Lung (tissue), 12 donors: ENCODE data around the gene PCDHGA6. TPM values are rescaled to one million over a fixed set of nuclear protein-coding genes. Genes with fewer than 3 reads are reported as not detected.

Source experiments
- ATAC-seq: fragments of 200-7000 bp; cut with Tn5 transposase; one replicate; pipeline ENCODE4 v1.9.1; 2020; ENCODE audit warnings: moderate number of reproducible peaks; ENCODE audit not compliant: insufficient read depth, low FRiP score
- DNase-seq, 3 donors: peaks; one replicate each; pipeline ENCODE4 v3.0.0-alpha.2; 2013 to 2017
- H3K27ac ChIP-seq, 2 donors: one replicate each; pipeline ENCODE4 v1.5.1; 2013; ENCODE audit warnings: mild to moderate bottlenecking in 2 of 2, moderate library complexity in 2 of 2, control low read depth in 1 of 2, inconsistent platforms in 1 of 2, low read depth in 1 of 2, low read length in 1 of 2
- H3K27me3 ChIP-seq, 3 donors: one replicate each; pipeline ENCODE4 v1.5.1; 2013; ENCODE audit warnings: low read length in 2 of 3; ENCODE audit not compliant: control insufficient read depth in 3 of 3, insufficient read depth in 3 of 3
- H3K36me3 ChIP-seq, 4 donors: one replicate each; pipeline ENCODE4 v1.5.1; 2013; ENCODE audit warnings: low read length in 4 of 4, mild to moderate bottlenecking in 1 of 4, moderate library complexity in 1 of 4; ENCODE audit not compliant: control insufficient read depth in 4 of 4, insufficient read depth in 4 of 4
- H3K4me1 ChIP-seq, 5 donors: one replicate each; pipeline ENCODE4 v1.5.1; 2013; ENCODE audit warnings: low read length in 5 of 5, mild to moderate bottlenecking in 2 of 5, moderate library complexity in 1 of 5; ENCODE audit not compliant: control insufficient read depth in 5 of 5, insufficient read depth in 5 of 5
- H3K4me3 ChIP-seq: one replicate; pipeline ENCODE4 v1.5.1; 2013; ENCODE audit warnings: mild to moderate bottlenecking, control low read depth, moderate library complexity
- H3K9ac ChIP-seq, 2 donors: one replicate each; pipeline ENCODE4 v1.5.1; 2013; ENCODE audit warnings: low read length in 2 of 2, control low read depth in 1 of 2; ENCODE audit not compliant: insufficient read depth in 1 of 2
- H3K9me3 ChIP-seq, 4 donors: one replicate each; pipeline ENCODE4 v1.5.1; 2013; ENCODE audit warnings: low read length in 3 of 4, mild to moderate bottlenecking in 1 of 4, moderate library complexity in 1 of 4; ENCODE audit not compliant: control insufficient read depth in 4 of 4, insufficient read depth in 3 of 4
- CTCF ChIP-seq: IDR thresholded peaks from 2 replicates; pipeline ENCODE4 v1.5.1; 2012; ENCODE audit warnings: mild to moderate bottlenecking; ENCODE audit errors: control extremely low read depth, extremely low read depth
- WGBS, 2 donors: extraction: QIAGEN DNeasy Blood & Tissue Kit; methylation state at CpG; one replicate each; pipeline ENCODE4 v1.1.7; 2013; 5-methylcytosine and 5-hydroxymethylcytosine counted together
- polyA plus RNA-seq, 2 donors: library from polyadenylated mRNA; stranded (reverse); fragments of 200-250 nt; gene quantifications; one replicate each; pipeline ENCODE4 v1.2.1, GENCODE V29; 2013
- total RNA-seq, 2 donors: library from RNA; depleted of rRNA in 1 of 2; stranded (reverse); fragments of >200 nt in 1 of 2; gene quantifications; one replicate each; pipeline ENCODE4 v1.2.1, GENCODE V29; 2014 to 2021
- donor health status: control.
- donor health status: control.
- donor health status: Bipolar disorder and iron deficiency.
- donor health status: healthy.
- donor health status: DM: yes; HTN: yes; CAD: no.

The PCDHGA6 gene
- total and polyA plus RNA-seq, 4 donors: 0.59 to 8.5 (median 2.9) TPM

DNA sequence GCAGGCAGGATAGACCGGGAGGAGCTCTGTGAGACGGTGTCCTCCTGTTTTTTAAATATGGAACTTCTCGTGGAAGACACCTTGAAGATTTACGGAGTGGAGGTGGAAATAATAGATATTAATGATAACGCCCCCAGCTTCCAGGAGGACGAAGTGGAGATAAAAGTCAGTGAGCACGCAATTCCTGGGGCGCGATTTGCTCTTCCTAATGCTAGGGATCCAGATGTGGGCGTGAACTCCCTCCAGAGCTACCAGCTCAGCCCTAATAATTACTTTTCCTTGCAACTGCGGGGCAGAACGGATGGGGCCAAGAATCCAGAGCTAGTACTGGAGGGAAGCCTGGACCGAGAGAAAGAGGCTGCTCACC, 47.8 kb downstream of the PCDHGA6 start:
- Histone ChIP-seq H3K27me3 (peaks cover 0 to 4% (median 0%) of the 10 kb centered on the region in 3 donors), H3K9ac (no peak overlapping the region), H3K27ac (no peak overlapping the region), H3K4me1 (peaks cover 0 to 3% (median 0%) of the 10 kb centered on the region in 5 donors), H3K9me3 (peaks cover 5 to 53% (median 38%) of the 10 kb centered on the region in 4 donors), H3K4me3 (no peak overlapping the region), H3K36me3 (peaks cover 0 to 39% (median under 1%) of the 10 kb centered on the region in 4 donors)
- no peak for DNase-seq
- ATAC-seq: no peak
- 8 to 14% methylated on average over 13 of the region's 13 CpGs for WGBS, 2 donors
- no peak for TF ChIP-seq CTCF

- H3K36me3 ChIP-seq: peaks cover 0 to 50% (median under 1%) of the 10 kb centered on the region in 4 donors
- ATAC-seq (no peak), DNase-seq (no peak)
- no peak overlapping the region for H3K9ac ChIP-seq
- H3K27ac ChIP-seq: no peak overlapping the region
- peaks cover 0 to 3% (median 0%) of the 10 kb centered on the region in 5 donors for H3K4me1 ChIP-seq
- H3K4me3 ChIP-seq: no peak overlapping the region
- no peak for TF ChIP-seq CTCF
- H3K9me3 ChIP-seq: peaks cover 5 to 59% (median 44%) of the 10 kb centered on the region in 4 donors
- 20 to 27% methylated on average over 40 to 42 of the region's 42 CpGs for WGBS, 2 donors
- H3K27me3 ChIP-seq: peaks cover 0 to 4% (median 0%) of the 10 kb centered on the region in 3 donors
Measured at GRCh38 chr5:141422742-141423291, 49.1 kb downstream of the PCDHGA6 start.

GRCh38 chr5:141427783-141428426, 54.2 kb downstream of the PCDHGA6 start:
- TF ChIP-seq CTCF: no peak
- 49 to 53% methylated on average over 53 of the region's 53 CpGs for WGBS, 2 donors
- Histone ChIP-seq H3K27ac (no peak overlapping the region), H3K27me3 (no peaks in the 10 kb centered on the region), H3K4me1 (peaks cover 0 to 5% (median 0%) of the 10 kb centered on the region in 5 donors), H3K9me3 (peaks cover 3 to 56% (median 29%) of the 10 kb centered on the region in 4 donors), H3K36me3 (peaks cover 0 to 37% (median under 1%) of the 10 kb centered on the region in 4 donors), H3K9ac (no peak overlapping the region), H3K4me3 (no peak overlapping the region)
- ATAC-seq (no peak), DNase-seq (no peak)

Other genes starting within 250 kb of the PCDHGA6 start
Only the 30 nearest of the 36 such genes appear.
- 1 to 10 TPM; 1.8 to 3.1 TPM for gene PCDHB9, start 186.7 kb upstream of the PCDHGA6 start, total RNA-seq
- under 1 TPM; 0.37 to 0.38 TPM for gene PCDHB9, start 186.7 kb upstream of the PCDHGA6 start, polyA plus RNA-seq
- 1 to 10 TPM; 1.9 to 6.3 TPM for gene PCDHB10, start 181.5 kb upstream of the PCDHGA6 start, total RNA-seq
- gene PCDHB10, start 181.5 kb upstream of the PCDHGA6 start, polyA plus RNA-seq: under 1 TPM; 0.53 to 0.63 TPM
- 1 to 10 TPM; 2.2 to 9.6 TPM for gene PCDHB11, start 174.3 kb upstream of the PCDHGA6 start, total RNA-seq
- under 1 TPM; 0.44 to 0.53 TPM for gene PCDHB11, start 174.3 kb upstream of the PCDHGA6 start, polyA plus RNA-seq
- 10 to 100 TPM in 1 of 2 donors, 1 to 10 TPM in 1; 2.8 to 10.1 TPM for gene PCDHB12, start 165.2 kb upstream of the PCDHGA6 start, total RNA-seq
- under 1 TPM; 0.47 to 0.71 TPM for gene PCDHB12, start 165.2 kb upstream of the PCDHGA6 start, polyA plus RNA-seq
- 1 to 10 TPM; 3.3 to 7.7 TPM for gene PCDHB13, start 160.0 kb upstream of the PCDHGA6 start, total RNA-seq
- under 1 TPM; 0.58 to 0.59 TPM for gene PCDHB13, start 160.0 kb upstream of the PCDHGA6 start, polyA plus RNA-seq
- 10 to 100 TPM in 1 of 2 donors, 1 to 10 TPM in 1; 2.8 to 10.6 TPM for gene PCDHB14, start 150.5 kb upstream of the PCDHGA6 start, total RNA-seq
- gene PCDHB14, start 150.5 kb upstream of the PCDHGA6 start, polyA plus RNA-seq: 1 to 10 TPM in 1 of 2 donors, under 1 TPM in 1; 0.67 to 1.2 TPM
- 1 to 10 TPM; 3.2 to 8.0 TPM for gene PCDHB15, start 128.5 kb upstream of the PCDHGA6 start, total RNA-seq
- 1 to 10 TPM; 1.4 to 1.8 TPM for gene PCDHB15, start 128.5 kb upstream of the PCDHGA6 start, polyA plus RNA-seq
- gene SLC25A2, start 69.8 kb upstream of the PCDHGA6 start, total RNA-seq: under 1 TPM; 0.17 to 0.83 TPM
- under 1 TPM; 0.05 to 0.22 TPM for gene SLC25A2, start 69.8 kb upstream of the PCDHGA6 start, polyA plus RNA-seq
- 10 to 100 TPM; 51.4 to 97.1 TPM for gene TAF7, start 53.1 kb upstream of the PCDHGA6 start, total RNA-seq
- gene TAF7, start 53.1 kb upstream of the PCDHGA6 start, polyA plus RNA-seq: 10 to 100 TPM; 29.9 to 76.2 TPM
- under 1 TPM; 0.57 to 0.71 TPM for gene PCDHGA1, start 43.4 kb upstream of the PCDHGA6 start, total RNA-seq
- under 1 TPM; 0.15 to 0.16 TPM for gene PCDHGA1, start 43.4 kb upstream of the PCDHGA6 start, polyA plus RNA-seq
- gene PCDHGA2, start 35.1 kb upstream of the PCDHGA6 start, total RNA-seq: 1 to 10 TPM; 5.5 to 7.7 TPM
- 1 to 10 TPM in 1 of 2 donors, under 1 TPM in 1; 0.39 to 1.1 TPM for gene PCDHGA2, start 35.1 kb upstream of the PCDHGA6 start, polyA plus RNA-seq
- gene PCDHGA3, start 30.1 kb upstream of the PCDHGA6 start, total RNA-seq: 1 to 10 TPM; 2.1 to 5.1 TPM
- under 1 TPM; 0.26 to 0.45 TPM for gene PCDHGA3, start 30.1 kb upstream of the PCDHGA6 start, polyA plus RNA-seq
- gene PCDHGB1, start 23.8 kb upstream of the PCDHGA6 start, total RNA-seq: 1 to 10 TPM; 2.4 to 8.4 TPM
- under 1 TPM; 0.17 to 0.20 TPM for gene PCDHGB1, start 23.8 kb upstream of the PCDHGA6 start, polyA plus RNA-seq
- gene PCDHGA4, start 18.9 kb upstream of the PCDHGA6 start, total RNA-seq: 1 to 10 TPM; 4.6 to 7.0 TPM
- under 1 TPM; 0.35 to 0.48 TPM for gene PCDHGA4, start 18.9 kb upstream of the PCDHGA6 start, polyA plus RNA-seq
- 10 to 100 TPM in 1 of 2 donors, 1 to 10 TPM in 1; 4.6 to 10.1 TPM for gene PCDHGB2, start 13.9 kb upstream of the PCDHGA6 start, total RNA-seq
- under 1 TPM; 0.28 to 0.48 TPM for gene PCDHGB2, start 13.9 kb upstream of the PCDHGA6 start, polyA plus RNA-seq
- 1 to 10 TPM; 2.9 to 9.3 TPM for gene PCDHGA5, start 9.7 kb upstream of the PCDHGA6 start, total RNA-seq
- gene PCDHGA5, start 9.7 kb upstream of the PCDHGA6 start, polyA plus RNA-seq: under 1 TPM; 0.31 to 0.32 TPM
- 1 to 10 TPM; 3.2 to 7.9 TPM for gene PCDHGB3, start 3.6 kb upstream of the PCDHGA6 start, total RNA-seq
- gene PCDHGB3, start 3.6 kb upstream of the PCDHGA6 start, polyA plus RNA-seq: under 1 TPM; 0.18 to 0.24 TPM
- gene PCDHGA7, start 8.9 kb downstream of the PCDHGA6 start, total RNA-seq: 1 to 10 TPM; 2.9 to 6.3 TPM
- gene PCDHGA7, start 8.9 kb downstream of the PCDHGA6 start, polyA plus RNA-seq: under 1 TPM; 0.23 to 0.30 TPM
- 10 to 100 TPM in 1 of 2 donors, 1 to 10 TPM in 1; 6.9 to 12.1 TPM for gene PCDHGB4, start 13.8 kb downstream of the PCDHGA6 start, total RNA-seq
- gene PCDHGB4, start 13.8 kb downstream of the PCDHGA6 start, polyA plus RNA-seq: 1 to 10 TPM in 1 of 2 donors, under 1 TPM in 1; 0.31 to 1.0 TPM
- 1 to 10 TPM; 1.9 to 7.3 TPM for gene PCDHGA8, start 18.7 kb downstream of the PCDHGA6 start, total RNA-seq
- under 1 TPM; 0.06 to 0.18 TPM for gene PCDHGA8, start 18.7 kb downstream of the PCDHGA6 start, polyA plus RNA-seq
- 10 to 100 TPM in 1 of 2 donors, 1 to 10 TPM in 1; 10.0 to 14.3 TPM for gene PCDHGB5, start 24.1 kb downstream of the PCDHGA6 start, total RNA-seq
- 1 to 10 TPM; 1.2 to 2.5 TPM for gene PCDHGB5, start 24.1 kb downstream of the PCDHGA6 start, polyA plus RNA-seq
- gene PCDHGA9, start 28.9 kb downstream of the PCDHGA6 start, total RNA-seq: 10 to 100 TPM in 1 of 2 donors, 1 to 10 TPM in 1; 4.8 to 13.8 TPM
- gene PCDHGA9, start 28.9 kb downstream of the PCDHGA6 start, polyA plus RNA-seq: under 1 TPM; 0.59 to 0.90 TPM
- gene PCDHGB6, start 34.1 kb downstream of the PCDHGA6 start, total RNA-seq: 10 to 100 TPM in 1 of 2 donors, 1 to 10 TPM in 1; 6.1 to 11.6 TPM
- gene PCDHGB6, start 34.1 kb downstream of the PCDHGA6 start, polyA plus RNA-seq: 1 to 10 TPM; 1.1 to 2.2 TPM
- 10 to 100 TPM in 1 of 2 donors, 1 to 10 TPM in 1; 5.7 to 12.9 TPM for gene PCDHGA10, start 39.1 kb downstream of the PCDHGA6 start, total RNA-seq
- under 1 TPM; 0.89 to 0.96 TPM for gene PCDHGA10, start 39.1 kb downstream of the PCDHGA6 start, polyA plus RNA-seq
- 10 to 100 TPM; 16.6 to 18.1 TPM for gene PCDHGB7, start 43.8 kb downstream of the PCDHGA6 start, total RNA-seq
- gene PCDHGB7, start 43.8 kb downstream of the PCDHGA6 start, polyA plus RNA-seq: 1 to 10 TPM; 1.6 to 4.7 TPM
- gene PCDHGA11, start 47.2 kb downstream of the PCDHGA6 start, total RNA-seq: 10 to 100 TPM in 1 of 2 donors, 1 to 10 TPM in 1; 3.8 to 11.1 TPM
- gene PCDHGA11, start 47.2 kb downstream of the PCDHGA6 start, polyA plus RNA-seq: under 1 TPM; 0.65 to 0.81 TPM
- 1 to 10 TPM; 5.6 to 7.9 TPM for gene PCDHGA12, start 56.6 kb downstream of the PCDHGA6 start, total RNA-seq
- gene PCDHGA12, start 56.6 kb downstream of the PCDHGA6 start, polyA plus RNA-seq: 1 to 10 TPM; 1.2 to 1.6 TPM
- 100 to 1,000 TPM in 1 of 2 donors, 10 to 100 TPM in 1; 63.9 to 116 TPM for gene PCDHGC3, start 102.1 kb downstream of the PCDHGA6 start, total RNA-seq
- 10 to 100 TPM; 44.8 to 73.4 TPM for gene PCDHGC3, start 102.1 kb downstream of the PCDHGA6 start, polyA plus RNA-seq
- 1 to 10 TPM; 3.1 to 8.7 TPM for gene PCDHGC4, start 111.1 kb downstream of the PCDHGA6 start, total RNA-seq
- gene PCDHGC4, start 111.1 kb downstream of the PCDHGA6 start, polyA plus RNA-seq: under 1 TPM; 0.08 to 0.24 TPM
- 1 to 10 TPM; 2.7 to 5.1 TPM for gene PCDHGC5, start 115.2 kb downstream of the PCDHGA6 start, total RNA-seq
- under 1 TPM; 0.14 to 0.39 TPM for gene PCDHGC5, start 115.2 kb downstream of the PCDHGA6 start, polyA plus RNA-seq